ENCODE measurements around the gene SPAG17.

SPAG17 gene

GRCh38 chr1:118202076-118202608 is 17.1 kb upstream of the SPAG17 start:
- TF ChIP-seq CTBP1 (IDR thresholded peaks at IDR 0.05; ENCODE audit: borderline replicate concordance) (no peak), SP1 (IDR thresholded peaks at IDR 0.05) (no peak), LEF1 (IDR thresholded peaks at IDR 0.05; ENCODE audit: borderline replicate concordance) (no peak), HDGF (IDR thresholded peaks at IDR 0.05; ENCODE audit: borderline replicate concordance) (no peak), ZNF384 (IDR thresholded peaks at IDR 0.05) (no peak), ELF4 (IDR thresholded peaks at IDR 0.05) (no peak), TARDBP (IDR thresholded peaks at IDR 0.05) (no peak), L3MBTL2 (conservative IDR thresholded peaks at IDR 0.05) (no peak), BHLHE40 (IDR thresholded peaks at IDR 0.05; ENCODE audit: borderline replicate concordance) (no peak), NFRKB (IDR thresholded peaks at IDR 0.05) (no peak), FOXK2 (IDR thresholded peaks at IDR 0.05) (no peak), SUZ12 (IDR thresholded peaks at IDR 0.05) (no peak), FOXA1 (IDR thresholded peaks at IDR 0.05) (no peak), ARNT (IDR thresholded peaks at IDR 0.05) (no peak), FOXM1 (IDR thresholded peaks at IDR 0.05; ENCODE audit: borderline replicate concordance) (no peak)
- TF ChIP-seq, protein P1, sequence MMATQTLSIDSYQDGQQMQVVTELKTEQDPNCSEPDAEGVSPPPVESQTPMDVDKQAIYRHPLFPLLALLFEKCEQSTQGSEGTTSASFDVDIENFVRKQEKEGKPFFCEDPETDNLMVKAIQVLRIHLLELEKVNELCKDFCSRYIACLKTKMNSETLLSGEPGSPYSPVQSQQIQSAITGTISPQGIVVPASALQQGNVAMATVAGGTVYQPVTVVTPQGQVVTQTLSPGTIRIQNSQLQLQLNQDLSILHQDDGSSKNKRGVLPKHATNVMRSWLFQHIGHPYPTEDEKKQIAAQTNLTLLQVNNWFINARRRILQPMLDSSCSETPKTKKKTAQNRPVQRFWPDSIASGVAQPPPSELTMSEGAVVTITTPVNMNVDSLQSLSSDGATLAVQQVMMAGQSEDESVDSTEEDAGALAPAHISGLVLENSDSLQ (IDR thresholded peaks at IDR 0.05): no peak
- CTCF ChIA-PET: no interaction called here
- DNase-seq (ENCODE audit: extremely low spot score): no peak
- POLR2A ChIA-PET: no interaction called here

- no peak for DNase-seq (ENCODE audit: extremely low spot score)
- POLR2A ChIA-PET: no interaction called here
- CTCF ChIA-PET: no interaction called here
- TF ChIP-seq TARDBP (IDR thresholded peaks at IDR 0.05) (no peak), L3MBTL2 (conservative IDR thresholded peaks at IDR 0.05) (no peak), SP1 (IDR thresholded peaks at IDR 0.05) (no peak), ARNT (IDR thresholded peaks at IDR 0.05) (no peak), ELF4 (IDR thresholded peaks at IDR 0.05) (no peak), CTBP1 (IDR thresholded peaks at IDR 0.05; ENCODE audit: borderline replicate concordance) (no peak), FOXA1 (IDR thresholded peaks at IDR 0.05) (no peak), FOXM1 (IDR thresholded peaks at IDR 0.05; ENCODE audit: borderline replicate concordance) (no peak), FOXK2 (IDR thresholded peaks at IDR 0.05) (no peak), LEF1 (IDR thresholded peaks at IDR 0.05; ENCODE audit: borderline replicate concordance) (no peak), ZNF384 (IDR thresholded peaks at IDR 0.05) (no peak), HDGF (IDR thresholded peaks at IDR 0.05; ENCODE audit: borderline replicate concordance) (no peak), SUZ12 (IDR thresholded peaks at IDR 0.05) (no peak), BHLHE40 (IDR thresholded peaks at IDR 0.05; ENCODE audit: borderline replicate concordance) (no peak), NFRKB (IDR thresholded peaks at IDR 0.05) (no peak)
- TF ChIP-seq, protein P1 (IDR thresholded peaks at IDR 0.05): no peak
These were observed 16.5 kb upstream of the SPAG17 start for GRCh38 chr1:118201524-118201923.

DNA sequence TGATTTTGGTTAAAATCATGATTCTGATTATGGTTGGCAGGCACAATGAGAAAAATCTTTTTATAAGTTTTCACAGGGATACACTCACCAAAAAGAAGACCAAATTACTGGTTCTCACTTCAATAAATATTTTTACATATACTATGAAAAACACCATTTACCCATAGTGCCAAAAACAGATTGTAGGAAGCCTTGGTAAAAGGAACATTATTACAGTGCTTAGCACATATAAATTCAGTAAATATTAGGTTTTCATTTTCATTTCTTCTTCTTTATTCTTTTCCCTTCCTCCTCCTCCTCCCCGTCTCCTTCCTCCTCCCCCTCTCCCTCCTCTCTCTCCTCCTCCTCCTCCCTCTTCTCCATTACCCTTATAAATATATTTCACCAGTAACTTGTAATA is 15.8 kb upstream of the SPAG17 start:
- ChIA-PET CTCF (no interaction called here), POLR2A (no interaction called here)
- DNase-seq (ENCODE audit: extremely low spot score): no peak
- TF ChIP-seq FOXK2 (IDR thresholded peaks at IDR 0.05) (no peak), FOXA1 (IDR thresholded peaks at IDR 0.05) (no peak), SUZ12 (IDR thresholded peaks at IDR 0.05) (no peak), ELF4 (IDR thresholded peaks at IDR 0.05) (no peak), NFRKB (IDR thresholded peaks at IDR 0.05) (no peak), BHLHE40 (IDR thresholded peaks at IDR 0.05; ENCODE audit: borderline replicate concordance) (no peak), SP1 (IDR thresholded peaks at IDR 0.05) (no peak), HDGF (IDR thresholded peaks at IDR 0.05; ENCODE audit: borderline replicate concordance) (no peak), TARDBP (IDR thresholded peaks at IDR 0.05) (no peak), LEF1 (IDR thresholded peaks at IDR 0.05; ENCODE audit: borderline replicate concordance) (no peak), FOXM1 (IDR thresholded peaks at IDR 0.05; ENCODE audit: borderline replicate concordance) (no peak), CTBP1 (IDR thresholded peaks at IDR 0.05; ENCODE audit: borderline replicate concordance) (no peak)
- TF ChIP-seq, protein P1 (IDR thresholded peaks at IDR 0.05): no peak

- no peak for DNase-seq (ENCODE audit: extremely low spot score)
- ChIA-PET CTCF (no interaction called here), POLR2A (no interaction called here)
- TF ChIP-seq ELF4 (IDR thresholded peaks at IDR 0.05) (no peak), NFRKB (IDR thresholded peaks at IDR 0.05) (no peak), BHLHE40 (IDR thresholded peaks at IDR 0.05; ENCODE audit: borderline replicate concordance) (no peak), FOXM1 (IDR thresholded peaks at IDR 0.05; ENCODE audit: borderline replicate concordance) (no peak), FOXA1 (IDR thresholded peaks at IDR 0.05) (no peak), FOXK2 (IDR thresholded peaks at IDR 0.05) (no peak), ARNT (IDR thresholded peaks at IDR 0.05) (no peak), ZNF384 (IDR thresholded peaks at IDR 0.05) (no peak), TARDBP (IDR thresholded peaks at IDR 0.05) (no peak), SP1 (IDR thresholded peaks at IDR 0.05) (no peak), SUZ12 (IDR thresholded peaks at IDR 0.05) (no peak), L3MBTL2 (conservative IDR thresholded peaks at IDR 0.05) (no peak), LEF1 (IDR thresholded peaks at IDR 0.05; ENCODE audit: borderline replicate concordance) (no peak), HDGF (IDR thresholded peaks at IDR 0.05; ENCODE audit: borderline replicate concordance) (no peak), CTBP1 (IDR thresholded peaks at IDR 0.05; ENCODE audit: borderline replicate concordance) (no peak)
- TF ChIP-seq, protein P1 (IDR thresholded peaks at IDR 0.05): no peak
These were observed 5.5 kb upstream of the SPAG17 start for GRCh38 chr1:118190561-118190960.

- TF ChIP-seq SP1 (IDR thresholded peaks at IDR 0.05) (no peak), BHLHE40 (IDR thresholded peaks at IDR 0.05; ENCODE audit: borderline replicate concordance) (no peak), SUZ12 (IDR thresholded peaks at IDR 0.05) (no peak), TARDBP (IDR thresholded peaks at IDR 0.05) (no peak), FOXK2 (IDR thresholded peaks at IDR 0.05) (no peak), CTBP1 (IDR thresholded peaks at IDR 0.05; ENCODE audit: borderline replicate concordance) (no peak), LEF1 (IDR thresholded peaks at IDR 0.05; ENCODE audit: borderline replicate concordance) (no peak), NFRKB (IDR thresholded peaks at IDR 0.05) (no peak), L3MBTL2 (conservative IDR thresholded peaks at IDR 0.05) (no peak), ARNT (IDR thresholded peaks at IDR 0.05) (no peak), FOXM1 (IDR thresholded peaks at IDR 0.05; ENCODE audit: borderline replicate concordance) (no peak), FOXA1 (IDR thresholded peaks at IDR 0.05) (no peak), ELF4 (IDR thresholded peaks at IDR 0.05) (no peak)
- TF ChIP-seq, protein P1 (IDR thresholded peaks at IDR 0.05): no peak
- ChIA-PET CTCF (no interaction called here), POLR2A (no interaction called here)
- DNase-seq (ENCODE audit: extremely low spot score): no peak
These were observed 4.5 kb upstream of the SPAG17 start for GRCh38 chr1:118189564-118189963.
